ENCODE results near the gene NFAT5.
A peak's percentile ranks its signal among the peaks of the same experiment; 100 is the strongest.
"Not testable (repeated sequence)": the region's sequence is repeated elsewhere in the genome, so short reads cannot be mapped to it uniquely, and the experiment has no call there.

NFAT5 gene

GRCh38 chr16:69555437-69555836, 10.3 kb upstream of the NFAT5 start:
- no peak for DNase-seq (ENCODE audit: low read depth in 2 of 2)

DNA sequence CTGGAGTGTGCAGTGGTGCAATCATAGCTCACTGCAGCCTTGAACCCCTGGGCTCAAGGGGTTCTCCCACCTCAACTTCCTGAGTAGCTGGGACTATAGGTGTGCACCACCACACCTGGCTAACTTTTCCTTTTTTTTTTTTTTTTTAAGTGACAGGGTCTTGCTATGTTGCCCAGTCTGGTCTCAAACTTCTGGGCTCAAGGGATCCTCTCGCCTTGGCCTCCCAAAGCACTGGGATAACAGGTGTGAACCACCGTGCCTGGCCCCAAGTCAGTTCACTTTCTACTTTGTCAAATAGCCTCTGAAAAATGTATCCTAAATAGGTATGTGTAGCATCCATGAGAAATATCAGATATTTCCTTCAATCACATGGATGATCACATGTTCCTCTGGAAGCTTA, 9.9 kb upstream of the NFAT5 start:
- no peak for DNase-seq (ENCODE audit: low read depth in 2 of 2)

DNA sequence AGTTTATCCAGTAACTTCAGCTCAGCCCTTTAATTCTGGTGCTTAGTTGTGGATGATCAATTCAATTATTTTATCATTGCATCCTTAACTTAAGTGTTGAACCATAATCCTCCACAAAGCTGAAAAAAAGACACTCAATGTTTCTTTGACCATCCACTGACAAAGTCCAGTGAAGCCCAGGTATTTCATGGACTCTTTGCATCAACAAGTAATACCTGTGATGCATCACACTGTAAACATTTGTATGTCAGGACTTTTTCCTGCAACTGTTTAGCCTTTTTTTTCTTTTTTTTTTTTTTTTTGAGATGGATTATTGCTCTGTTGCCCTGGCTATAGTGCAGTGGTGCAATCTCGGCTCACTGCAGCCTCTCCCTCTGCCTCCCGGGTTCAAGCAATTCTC, 6.6 kb upstream of the NFAT5 start:
- DNase-seq (ENCODE audit: low read depth in 2 of 2), result no peak

GRCh38 chr16:69561367-69561766, 4.4 kb upstream of the NFAT5 start:
- DNase-seq (ENCODE audit: low read depth in 2 of 2), result not testable (repeated sequence)

DNA sequence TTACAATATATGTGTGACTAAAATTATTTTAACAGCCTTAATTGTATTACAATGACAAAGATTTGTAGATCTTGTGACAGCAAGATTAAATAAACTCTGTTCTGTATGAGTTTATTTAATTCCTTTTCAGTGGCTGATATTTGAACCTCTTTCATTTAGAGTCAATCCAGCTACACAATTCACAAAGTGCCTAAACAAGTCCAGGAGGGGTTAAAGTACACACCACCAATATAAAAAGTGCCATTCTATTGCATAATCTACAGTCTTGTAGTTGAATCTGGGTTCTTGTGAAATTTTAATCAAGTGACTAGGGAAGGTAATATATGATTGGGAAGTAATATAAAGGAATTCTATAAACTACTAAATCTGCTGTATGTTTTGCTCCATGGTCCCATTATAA, 3.9 kb upstream of the NFAT5 start:
- no peak for DNase-seq (ENCODE audit: low read depth in 2 of 2)

DNA sequence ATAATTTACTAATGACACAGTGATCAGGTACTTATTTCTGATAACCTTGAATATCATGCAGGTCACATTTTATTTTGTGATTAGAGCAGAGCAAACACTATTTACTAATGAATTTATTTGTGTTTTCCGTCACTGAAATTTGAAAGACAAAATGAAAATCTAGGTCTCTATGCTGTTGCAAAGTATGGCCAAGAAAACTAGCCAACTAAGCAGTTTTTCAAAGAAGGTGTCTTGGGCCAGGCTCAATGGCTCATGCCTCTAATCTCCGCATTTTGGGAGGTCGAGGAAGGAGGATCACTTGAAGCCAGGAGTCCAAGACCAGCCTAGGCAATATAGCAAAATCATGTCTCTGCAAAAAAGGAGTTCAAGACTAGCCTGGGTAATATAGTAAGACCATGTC, 3.0 kb upstream of the NFAT5 start:
- DNase-seq (ENCODE audit: low read depth in 2 of 2), result no peak

DNA sequence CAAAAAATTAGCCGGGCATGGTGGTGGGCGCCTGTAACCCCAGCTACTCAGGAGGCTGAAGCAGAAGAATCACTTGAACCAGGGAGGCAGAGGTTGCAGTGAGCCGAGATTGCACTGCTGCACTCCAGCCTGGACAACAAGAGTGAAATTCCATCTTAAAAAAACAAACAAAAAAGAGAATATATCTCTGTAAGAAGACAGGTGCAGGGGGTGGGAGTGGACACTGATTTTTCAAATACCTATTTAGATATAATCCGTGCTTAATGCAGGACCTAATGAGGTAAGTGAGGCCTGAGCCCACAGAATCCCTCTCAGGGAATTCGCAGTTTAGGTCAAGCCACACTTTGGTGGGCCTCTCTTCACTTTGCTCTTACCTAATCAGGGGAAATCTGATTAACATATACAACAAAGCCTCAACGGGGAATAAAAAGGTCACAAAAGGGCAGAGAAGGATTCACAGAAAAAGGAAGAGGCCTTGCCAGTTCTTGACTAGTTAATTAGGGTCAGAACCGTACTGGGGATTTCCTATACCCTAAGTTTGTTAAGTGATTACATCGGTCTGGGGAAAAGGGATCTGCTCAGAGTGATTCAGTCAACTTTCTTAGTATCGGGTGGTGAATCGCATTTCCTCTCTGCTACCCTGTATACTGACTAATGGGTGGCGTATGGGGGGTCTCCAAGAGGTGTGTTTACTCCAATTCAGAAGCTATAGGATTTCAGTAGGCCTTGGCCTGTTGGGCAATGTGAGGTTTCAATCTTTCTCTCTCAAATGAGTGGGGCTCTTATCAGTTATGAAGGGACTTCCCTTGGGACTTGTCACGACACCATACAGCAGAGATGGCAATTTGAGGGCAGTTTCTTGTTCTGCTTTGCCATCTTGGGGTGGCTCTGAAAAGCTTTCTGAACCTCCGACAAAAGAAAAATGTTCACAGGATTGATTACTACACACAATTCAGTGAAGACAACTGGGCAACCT, 1.9 kb upstream of the NFAT5 start:
- peak; percentile 55 to 76 for DNase-seq (ENCODE audit: low read depth in 2 of 2)

DNA sequence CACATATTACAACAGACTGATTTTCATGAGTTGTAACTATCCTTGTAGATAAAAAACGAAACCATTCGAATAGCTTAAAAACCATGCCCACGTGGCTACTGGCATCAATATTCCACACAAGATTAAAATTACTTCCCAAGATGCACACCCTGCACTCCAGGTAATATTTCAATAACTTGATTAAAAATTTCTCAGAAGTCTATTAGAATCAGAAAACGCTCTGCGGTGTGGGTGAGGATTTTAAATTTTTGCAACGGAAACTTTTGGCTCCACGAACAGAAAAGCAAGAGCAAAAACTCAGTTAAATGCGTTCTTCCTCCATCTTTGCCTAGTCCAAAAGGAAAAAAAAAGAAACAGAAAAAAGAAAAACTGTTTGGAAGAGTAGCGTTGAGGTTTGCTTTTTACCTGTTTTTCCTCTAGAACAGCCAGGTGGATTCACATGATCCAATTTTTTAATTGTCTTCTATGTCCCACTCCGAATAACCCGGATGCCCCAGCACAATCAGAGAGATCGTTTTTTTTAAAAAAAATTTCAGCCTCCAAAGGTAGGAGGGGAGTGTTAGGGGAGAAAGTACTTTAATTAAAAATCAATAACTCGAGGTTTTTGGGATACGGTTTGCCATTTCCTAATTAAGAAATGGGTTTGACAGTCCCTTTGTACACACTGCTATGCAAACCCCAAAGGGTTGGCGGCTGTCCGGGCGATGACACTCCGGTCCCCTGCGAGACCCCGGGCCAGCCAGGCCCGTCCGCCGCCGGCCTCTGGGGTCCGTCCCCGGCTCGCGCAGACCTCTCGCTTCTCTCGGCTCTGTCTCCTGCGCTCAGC, 708 bp upstream of the NFAT5 start:
- no peak for DNase-seq (ENCODE audit: low read depth in 2 of 2)

GRCh38 chr16:69566240-69566980, 644 bp downstream of the NFAT5 start:
- DNase-seq (ENCODE audit: low read depth in 2 of 2), result peak in 1 of 2 donors; percentile 35

DNA sequence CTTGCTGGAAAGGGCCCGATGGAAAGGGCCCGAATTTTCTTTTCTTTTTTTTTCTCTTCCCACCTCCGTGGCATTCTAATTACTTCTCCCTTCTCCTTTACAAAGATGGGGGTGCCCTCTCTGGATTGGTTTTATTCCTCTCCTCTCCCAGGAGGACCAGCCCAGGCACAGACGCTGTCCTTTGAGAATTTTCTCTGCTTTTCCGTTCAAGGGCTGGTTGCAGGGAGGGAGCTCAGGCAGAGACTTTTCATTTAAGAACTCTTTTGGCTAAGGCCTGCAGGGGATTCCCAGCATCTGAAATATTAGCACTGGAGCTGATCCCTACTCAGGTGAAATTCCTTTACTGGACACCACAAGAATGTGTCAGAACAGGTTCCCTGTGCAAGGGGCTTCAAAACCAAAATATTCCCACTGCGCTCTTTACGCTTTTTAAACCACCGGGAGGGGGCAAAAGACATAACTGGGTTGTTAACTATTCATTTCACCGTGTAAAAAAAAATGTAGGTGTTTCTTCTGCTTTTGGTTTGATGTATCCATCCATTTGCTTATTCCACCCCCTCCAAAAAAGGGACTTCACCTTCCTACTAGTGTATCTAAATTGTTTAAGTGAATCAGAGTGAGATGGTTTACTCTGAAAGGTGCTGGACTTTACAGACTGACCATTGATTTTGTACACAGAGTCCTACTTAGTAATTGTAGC, 1.4 kb downstream of the NFAT5 start:
- no peak for DNase-seq (ENCODE audit: low read depth in 2 of 2)

DNA sequence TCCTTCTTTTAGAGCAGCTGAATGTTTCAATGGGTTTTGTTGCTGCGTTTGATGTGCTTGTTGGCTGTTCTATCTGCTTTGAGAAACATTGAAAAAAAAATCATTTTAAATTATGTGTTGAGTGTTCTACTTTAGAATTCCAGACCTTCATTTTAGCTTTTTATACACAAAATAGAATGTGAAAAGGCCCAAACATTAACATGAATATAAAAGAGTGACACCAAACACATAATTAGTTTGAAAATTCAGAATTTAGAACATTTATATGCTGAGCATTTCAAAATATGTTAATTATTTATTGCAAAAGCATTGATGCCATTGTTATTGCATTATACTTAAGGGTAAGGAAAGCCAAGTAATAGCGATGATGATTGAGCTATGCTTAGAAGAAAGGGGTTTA, 2.9 kb downstream of the NFAT5 start:
- no peak for DNase-seq (ENCODE audit: low read depth in 2 of 2)

- not testable (repeated sequence) for DNase-seq (ENCODE audit: low read depth in 2 of 2)
Measured at GRCh38 chr16:69578771-69579170, 13.0 kb downstream of the NFAT5 start.

GRCh38 chr16:69579783-69580481, 14.2 kb downstream of the NFAT5 start:
- DNase-seq (ENCODE audit: low read depth in 2 of 2), result no peak

- no peak for DNase-seq (ENCODE audit: low read depth in 2 of 2)
Measured at GRCh38 chr16:69581297-69581696, 15.5 kb downstream of the NFAT5 start.

DNA sequence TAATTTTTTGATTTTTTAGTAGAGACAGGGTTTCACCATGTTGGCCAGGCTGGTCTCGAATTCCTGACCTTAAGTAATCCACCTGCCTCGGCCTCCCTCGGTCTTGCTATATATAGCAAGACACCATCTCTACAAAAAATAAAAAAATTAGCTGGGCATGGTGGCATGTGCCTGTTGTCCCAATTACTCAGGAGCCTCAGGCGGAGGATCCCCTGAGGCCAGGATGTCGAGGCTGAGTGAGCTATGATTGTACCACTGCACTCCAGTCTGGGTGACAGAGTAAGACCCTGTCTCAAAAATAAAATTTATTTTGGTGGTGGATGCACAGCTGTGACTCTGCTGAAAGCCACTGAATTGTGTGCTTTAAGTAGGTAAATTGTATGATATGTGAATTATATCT, 18.7 kb downstream of the NFAT5 start:
- not testable (repeated sequence) for DNase-seq (ENCODE audit: low read depth in 2 of 2)

- no peak for DNase-seq (ENCODE audit: low read depth in 2 of 2)
Measured at GRCh38 chr16:69589434-69590269, 23.9 kb downstream of the NFAT5 start.

DNA sequence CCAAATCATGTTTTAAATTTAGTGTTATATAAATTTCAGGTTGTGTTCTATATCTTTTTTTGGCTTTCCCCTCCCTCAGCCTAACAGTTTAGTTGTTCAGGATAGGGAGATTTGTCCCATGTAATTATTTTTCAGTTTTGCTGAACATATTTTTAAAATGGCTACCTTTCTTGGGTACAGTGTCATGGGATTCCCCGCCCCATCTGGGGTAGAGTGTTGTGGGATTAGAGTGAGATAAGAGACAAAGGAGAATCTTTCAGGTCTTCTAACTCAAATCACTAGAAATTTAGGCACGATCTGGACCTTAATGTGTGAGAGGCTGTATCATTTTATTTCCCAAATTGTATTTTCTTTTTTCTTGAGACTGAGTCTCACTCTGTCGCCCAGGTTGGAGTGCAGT, 24.8 kb downstream of the NFAT5 start:
- DNase-seq (ENCODE audit: low read depth in 2 of 2), result no peak

- no peak for DNase-seq (ENCODE audit: low read depth in 2 of 2)
Measured at GRCh38 chr16:69593751-69594255, 28.0 kb downstream of the NFAT5 start.
